ENCODE measurements around the gene DIAPH1.
A peak's percentile ranks its signal among the peaks of the same experiment; 100 is the strongest.

The DIAPH1 gene

GRCh38 chr5:141618804-141619554 is at the start of gene DIAPH1:
Gene DIAPH1 (minus strand): TSS chr5:141619000. CDS start chr5:141618914, 86 bp downstream.
- DNase-seq (ENCODE audit: low read depth): peak; percentile 73

- no peak for DNase-seq (ENCODE audit: low read depth)
Measured at GRCh38 chr5:141665995-141666940, 47.5 kb upstream of the DIAPH1 start.

- DNase-seq (ENCODE audit: low read depth): no peak
Measured at GRCh38 chr5:141664733-141665461, 46.1 kb upstream of the DIAPH1 start.

DNA sequence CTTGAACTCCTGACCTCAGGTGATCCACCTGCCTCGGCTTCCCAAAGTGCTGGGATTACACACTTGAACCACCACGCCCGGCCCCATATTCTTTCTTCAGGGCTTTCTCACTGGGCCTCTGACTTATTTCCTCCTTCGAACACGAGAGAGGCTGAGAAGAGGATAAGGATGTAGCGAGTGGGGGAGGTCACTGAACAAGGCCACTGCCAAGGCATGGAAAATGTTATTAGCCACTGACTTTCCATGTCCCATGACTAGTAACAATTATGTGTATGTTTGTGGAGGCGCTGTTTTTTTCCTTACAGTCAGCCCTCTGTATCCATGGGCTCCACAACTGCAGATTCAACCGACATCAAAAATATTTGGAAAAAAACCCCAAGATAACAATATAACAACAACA is 44.7 kb upstream of the DIAPH1 start:
- DNase-seq (ENCODE audit: low read depth): no peak

DNA sequence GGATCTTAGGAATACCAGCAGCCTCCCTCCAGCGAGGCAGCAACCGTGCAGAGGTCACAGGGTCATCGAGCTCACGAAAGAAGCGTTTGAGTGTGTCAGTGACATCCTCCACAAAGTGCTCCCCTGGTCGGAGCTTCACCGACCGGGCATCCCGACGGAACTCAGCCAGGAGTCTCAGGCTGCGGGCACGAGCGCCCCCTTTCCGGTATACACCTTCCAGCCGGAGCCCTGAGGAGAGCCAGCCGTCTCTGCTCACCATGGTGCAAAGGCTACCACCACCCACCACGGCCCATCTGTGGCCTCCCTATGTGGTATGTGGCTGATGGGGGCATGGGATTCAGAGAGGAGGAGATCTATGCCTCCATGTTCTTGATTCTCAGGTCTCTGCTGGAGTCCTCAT is 43.2 kb upstream of the DIAPH1 start:
- DNase-seq (ENCODE audit: low read depth): no peak

DNA sequence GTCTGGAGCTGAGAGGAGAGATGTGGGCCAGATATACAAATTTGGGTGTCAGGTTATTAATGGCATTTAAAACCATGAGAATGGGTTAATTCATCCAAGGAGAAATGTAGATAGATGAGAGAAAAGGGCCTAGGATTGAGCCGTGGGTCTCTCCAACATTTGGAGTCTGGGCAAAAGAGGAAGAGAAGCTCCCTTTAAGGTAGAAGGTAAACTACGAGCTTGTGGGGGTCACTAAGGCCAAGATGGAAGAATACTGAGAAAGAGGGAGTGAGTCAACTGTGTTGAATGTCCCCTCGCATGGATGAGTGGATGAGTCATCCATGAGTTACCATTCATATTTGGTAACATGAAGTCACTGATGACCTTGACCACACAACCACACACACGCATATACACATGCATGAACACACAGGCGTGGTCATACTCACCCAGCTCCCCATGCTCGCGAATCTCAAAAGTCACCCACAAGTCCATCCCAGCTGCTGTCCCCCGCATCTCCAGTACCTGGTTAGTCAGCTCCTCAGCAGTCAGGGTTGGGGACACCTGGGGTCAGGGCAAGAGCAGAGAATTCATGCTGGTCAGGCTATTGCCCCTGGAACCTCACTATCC is 39.2 kb upstream of the DIAPH1 start:
- DNase-seq (ENCODE audit: low read depth): peak; percentile 98

DNA sequence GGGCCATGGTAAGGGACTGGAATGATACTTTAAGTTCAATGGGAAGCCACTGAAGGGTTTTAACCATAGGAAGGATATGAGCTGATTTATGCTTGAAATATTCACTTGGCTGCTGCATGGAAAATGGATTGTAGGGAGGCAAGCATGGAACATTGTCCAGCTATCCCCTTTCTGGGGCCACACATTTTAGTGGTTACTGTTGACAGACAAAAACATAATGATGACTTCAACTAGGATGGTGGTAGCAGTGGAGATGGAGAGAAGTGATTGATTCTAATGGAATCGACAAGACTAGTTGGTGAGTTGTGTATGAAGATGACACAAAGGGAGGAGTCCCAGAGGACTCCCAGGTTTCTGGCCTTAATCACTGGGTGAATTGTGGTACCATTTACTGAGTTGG is 38.6 kb upstream of the DIAPH1 start:
- no peak for DNase-seq (ENCODE audit: low read depth)

GRCh38 chr5:141656396-141656795 is 37.6 kb upstream of the DIAPH1 start:
- DNase-seq (ENCODE audit: low read depth): no peak

- no peak for DNase-seq (ENCODE audit: low read depth)
Measured at GRCh38 chr5:141655020-141655419, 36.2 kb upstream of the DIAPH1 start.

GRCh38 chr5:141654298-141654697 is 35.5 kb upstream of the DIAPH1 start:
- peak; percentile 82 for DNase-seq (ENCODE audit: low read depth)

- DNase-seq (ENCODE audit: low read depth): no peak
Measured at GRCh38 chr5:141651728-141652105, 32.9 kb upstream of the DIAPH1 start.

DNA sequence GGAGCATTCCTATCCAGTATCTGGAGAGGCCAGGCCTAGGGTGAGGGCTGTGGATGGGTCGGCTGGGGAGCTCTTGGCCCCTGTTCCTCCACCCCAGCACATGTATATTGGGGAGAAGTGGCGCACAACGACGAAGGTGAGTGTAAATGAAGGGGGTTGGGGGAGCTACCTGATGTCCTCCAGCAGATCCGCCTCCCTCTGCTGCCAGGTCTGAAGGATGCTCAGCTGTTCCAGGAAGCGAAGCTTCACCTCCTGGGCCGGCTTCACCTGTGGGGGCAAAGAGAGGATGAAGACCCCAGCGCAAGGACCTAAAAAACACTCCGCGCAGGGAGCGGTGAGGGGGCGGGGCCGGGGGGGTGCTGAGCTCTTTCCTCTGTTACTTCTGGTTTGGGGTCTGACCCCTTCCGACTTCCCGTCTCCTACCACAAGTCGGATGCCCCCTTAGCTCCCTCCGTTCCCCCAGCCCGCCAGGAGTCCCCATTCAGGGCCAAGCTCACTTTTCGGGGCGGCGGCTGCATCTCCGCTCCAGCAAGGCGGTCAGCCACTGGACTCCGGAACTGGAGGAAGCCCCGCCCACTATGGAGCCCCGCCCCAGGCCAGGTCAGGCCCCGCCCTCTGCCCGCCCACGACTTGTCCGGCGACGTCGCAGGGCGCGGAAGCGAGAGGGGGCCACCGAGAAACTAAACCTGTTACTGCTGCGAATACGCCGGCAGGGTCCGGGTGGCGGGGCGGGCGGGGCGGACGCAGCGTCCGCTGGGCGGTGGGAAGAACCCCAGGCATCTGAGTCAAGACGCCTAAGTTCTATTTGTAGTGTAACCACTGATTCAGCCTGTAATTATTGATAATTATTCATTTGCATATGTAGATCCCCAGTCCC is 32.3 kb upstream of the DIAPH1 start, which contains the start of gene FCHSD1:
Gene FCHSD1 (minus strand): TSS at position 568 of the 877 bp plus-strand sequence. CDS start 50 bp downstream, at position 518.
- DNase-seq (ENCODE audit: low read depth): peak; percentile 31

- DNase-seq (ENCODE audit: low read depth): no peak
Measured at GRCh38 chr5:141649972-141650371, 31.2 kb upstream of the DIAPH1 start.

GRCh38 chr5:141649056-141649688 is 30.4 kb upstream of the DIAPH1 start:
- DNase-seq (ENCODE audit: low read depth): no peak

DNA sequence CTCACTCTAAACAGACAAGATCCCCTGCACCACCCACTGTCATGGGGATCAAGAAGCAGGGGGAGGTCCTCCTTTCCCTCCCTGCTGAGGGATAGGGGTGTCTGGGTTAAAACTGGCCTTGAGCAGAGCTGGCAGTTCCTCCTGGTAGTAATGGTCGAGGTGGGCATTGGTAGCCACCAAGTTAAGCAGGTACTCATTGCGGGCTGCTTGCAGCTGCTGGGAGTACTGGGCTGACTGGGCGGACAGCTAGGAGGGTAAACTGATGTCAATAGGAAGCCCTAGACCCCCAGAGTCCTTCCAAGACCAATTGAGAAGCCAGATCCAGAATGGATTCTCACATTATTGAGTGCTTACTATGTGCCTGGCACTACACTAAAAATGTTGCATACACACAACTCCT is 29.1 kb upstream of the DIAPH1 start:
- DNase-seq (ENCODE audit: low read depth): no peak

DNA sequence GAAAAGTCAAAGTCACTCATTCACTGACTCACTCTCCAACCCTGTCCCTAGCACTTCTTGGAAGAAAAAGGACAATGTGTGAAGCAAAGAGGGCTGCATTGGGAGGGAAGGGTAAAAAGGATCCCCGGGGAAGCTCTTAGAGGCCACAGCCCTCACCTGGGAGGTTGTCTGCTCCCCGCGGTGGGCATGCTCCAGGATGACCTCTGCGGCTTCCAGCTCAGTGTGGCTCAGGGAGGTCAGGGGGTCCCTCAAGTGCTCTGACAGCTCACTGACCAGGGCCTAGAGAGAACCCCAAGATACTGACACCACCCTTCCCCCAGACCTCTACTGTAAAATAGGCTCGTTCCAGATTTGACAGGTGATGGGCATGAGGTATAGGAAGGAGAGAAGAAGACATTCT is 28.4 kb upstream of the DIAPH1 start:
- DNase-seq (ENCODE audit: low read depth): no peak

GRCh38 chr5:141646026-141646425 is 27.2 kb upstream of the DIAPH1 start:
- no peak for DNase-seq (ENCODE audit: low read depth)

DNA sequence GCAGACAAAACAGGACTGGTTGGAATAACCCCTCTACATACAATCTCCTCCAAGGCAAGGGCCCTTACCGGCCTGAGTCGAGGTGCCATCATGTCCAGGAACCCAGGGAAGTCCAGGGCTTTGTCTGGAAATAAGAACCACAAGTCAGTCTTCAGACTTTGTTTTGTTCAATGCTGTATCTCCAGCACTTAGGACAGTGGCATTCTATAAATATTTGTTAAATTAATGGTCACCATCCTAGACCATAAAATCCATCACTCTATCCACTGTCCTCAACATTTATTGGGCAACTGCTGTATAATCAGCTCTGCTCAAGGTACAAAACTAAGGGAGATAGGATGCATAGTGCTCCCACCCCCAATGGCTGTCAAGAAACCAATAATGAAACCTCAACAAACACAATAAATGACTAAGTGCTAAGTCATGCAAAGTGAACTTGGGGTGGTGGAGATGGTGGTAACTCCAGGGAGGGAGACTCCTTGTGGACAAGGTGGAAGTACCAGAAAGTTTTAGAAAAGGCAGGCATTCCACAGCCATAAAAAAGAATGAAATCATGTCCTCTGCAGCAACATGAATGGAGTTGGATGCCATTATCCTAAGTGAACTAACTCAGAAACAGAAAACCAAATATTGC is 23.0 kb upstream of the DIAPH1 start:
- peak; percentile 56 for DNase-seq (ENCODE audit: low read depth)

- no peak for DNase-seq (ENCODE audit: low read depth)
Measured at GRCh38 chr5:141640698-141641097, 21.9 kb upstream of the DIAPH1 start.

GRCh38 chr5:141640051-141640415 is 21.2 kb upstream of the DIAPH1 start:
- no peak for DNase-seq (ENCODE audit: low read depth)

Measured in non-pigmented ciliary epithelial cell (primary cell).